HG03135 (cell line): ENCODE results near the gene NRBP1.
"Not testable (repeated sequence)": the region's sequence is repeated elsewhere in the genome, so short reads cannot be mapped to it uniquely, and the experiment has no call there.

ENCODE experiments used
- ATAC-seq: cut with Tn5 transposase; IDR thresholded peaks from one replicate; pipeline ENCODE4 v1.9.1; 2021; ENCODE audit warnings: mild to moderate bottlenecking, moderate library complexity; ENCODE audit not compliant: unreplicated experiment

NRBP1 gene

DNA sequence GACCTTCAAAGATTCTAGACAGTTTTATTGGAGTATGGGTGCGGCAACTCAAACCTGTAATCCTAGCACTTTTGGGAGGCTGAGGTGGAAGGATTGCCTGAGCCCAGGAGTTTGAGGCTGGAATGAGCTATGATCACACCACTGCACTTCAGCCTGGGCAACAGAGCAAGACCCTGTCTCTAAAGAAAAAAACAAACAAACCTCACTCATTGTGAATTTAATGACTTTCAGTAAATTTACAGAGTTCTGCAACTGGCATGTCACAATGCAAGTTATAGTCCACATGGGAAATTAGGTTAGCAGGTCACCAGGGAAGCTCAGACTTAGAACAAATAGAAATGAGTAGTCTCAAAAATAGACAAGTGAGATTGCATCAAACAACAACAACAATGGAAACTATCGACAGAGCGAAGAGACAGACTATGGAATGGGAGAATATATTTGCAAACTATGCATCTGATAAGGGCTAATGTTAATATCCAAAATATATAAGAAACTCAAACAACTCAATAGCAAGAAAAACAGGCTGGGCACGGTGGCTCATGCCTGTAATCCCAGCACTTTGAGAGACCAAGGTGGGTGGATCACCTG, 6.7 kb upstream of the NRBP1 start:
- no peak for ATAC-seq

DNA sequence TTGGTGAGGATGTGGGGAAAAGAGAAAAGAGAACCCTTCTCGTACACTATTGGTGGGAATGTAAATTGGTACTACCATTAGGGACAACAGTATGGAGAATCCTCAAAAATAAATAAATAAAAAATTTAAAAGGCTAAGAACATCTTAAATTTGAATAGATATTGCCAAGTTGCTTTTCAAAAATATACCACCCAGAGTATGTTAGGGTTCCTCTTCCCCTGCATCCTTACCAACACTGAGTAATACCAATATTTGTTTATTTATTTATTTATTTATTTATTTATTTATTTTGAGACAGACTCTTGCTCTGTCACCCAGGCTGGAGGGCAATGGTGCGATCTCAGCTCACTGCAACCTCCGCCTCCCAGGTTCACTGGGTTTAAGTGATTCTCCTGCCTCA, 5.5 kb upstream of the NRBP1 start:
- no peak for ATAC-seq

DNA sequence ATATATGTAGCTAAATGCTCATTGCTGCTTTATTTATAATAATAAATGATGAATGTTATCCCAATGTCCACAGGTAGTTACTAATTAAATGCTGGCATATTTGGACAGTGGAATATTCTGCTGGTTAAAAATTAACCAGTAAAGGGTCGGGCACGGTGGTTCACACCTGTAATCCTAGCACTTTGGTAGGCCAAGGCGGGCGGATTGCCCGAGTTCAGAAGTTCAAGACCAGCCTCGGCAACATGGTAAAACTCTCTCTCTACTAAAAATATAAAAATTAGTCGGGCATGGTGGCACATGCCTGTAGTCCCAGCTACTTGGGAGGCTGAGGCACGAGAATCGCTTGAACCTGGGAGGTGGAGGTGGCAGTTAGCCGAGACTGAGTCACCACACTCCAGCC, 3.4 kb upstream of the NRBP1 start:
- not testable (repeated sequence) for ATAC-seq

DNA sequence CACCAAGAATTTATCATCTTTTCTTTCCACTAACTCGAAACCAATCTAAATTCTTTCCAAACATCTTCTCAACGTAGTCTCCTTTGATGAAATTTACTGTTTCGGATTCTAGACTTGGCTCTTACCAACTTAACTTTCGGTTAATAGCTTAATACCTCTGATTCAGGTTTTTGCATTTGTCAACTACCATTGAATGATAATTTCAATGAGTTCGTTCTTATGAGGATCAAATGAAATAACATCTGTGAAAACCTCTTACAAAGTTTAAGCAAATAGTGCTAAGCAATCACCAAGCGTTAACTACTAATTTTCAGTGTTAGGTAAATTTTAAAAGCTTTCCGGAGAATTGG, 593 bp upstream of the NRBP1 start:
- no peak for ATAC-seq

DNA sequence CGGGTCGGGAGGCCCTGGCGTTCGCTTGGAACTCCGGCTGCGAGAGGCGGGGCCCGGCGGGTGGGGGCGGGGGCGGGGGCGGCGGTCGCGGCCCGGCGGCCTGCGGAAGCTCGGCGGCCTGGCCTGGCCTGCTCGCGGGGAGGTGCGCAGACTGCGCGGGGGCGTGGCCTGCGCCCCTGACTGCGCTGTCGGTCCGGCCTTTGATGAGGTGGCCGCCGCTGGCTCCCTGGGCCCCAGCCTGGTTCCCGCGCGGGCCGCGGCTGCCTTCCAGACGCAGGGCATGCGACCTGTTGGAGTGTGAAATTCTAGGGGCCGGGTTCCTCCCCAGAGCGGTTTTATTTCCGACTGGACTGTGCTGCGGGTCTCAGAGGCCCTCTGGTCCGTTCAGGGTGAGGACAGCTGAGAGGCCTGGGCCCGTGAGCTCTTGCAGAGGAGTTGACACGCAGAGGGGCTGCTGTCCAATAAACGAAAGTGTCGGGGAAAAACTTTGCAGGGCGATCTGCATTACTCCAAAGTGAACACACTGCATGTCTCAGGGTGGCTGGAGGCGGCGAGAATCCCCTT, 629 bp downstream of the NRBP1 start:
- peak; percentile 69 for ATAC-seq

DNA sequence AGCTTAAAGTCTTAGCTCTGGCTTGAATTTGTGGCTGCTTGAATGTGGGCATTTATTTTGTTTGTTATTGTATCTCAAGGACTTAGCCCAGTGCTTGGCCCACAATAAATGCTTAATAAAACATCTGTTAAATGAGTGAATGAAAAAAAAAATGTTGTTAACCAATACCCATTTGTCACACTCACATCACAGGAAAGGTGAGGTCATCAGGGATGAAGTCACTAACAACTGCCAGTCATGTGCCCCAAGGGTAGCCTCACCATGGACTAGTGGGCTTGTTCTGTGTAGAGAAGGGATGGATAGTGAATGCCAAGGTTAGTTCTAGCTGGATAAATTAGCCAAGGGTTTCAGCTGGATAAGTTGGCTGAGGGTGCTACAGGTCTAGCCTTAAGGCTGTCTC, 3.0 kb downstream of the NRBP1 start:
- no peak for ATAC-seq

DNA sequence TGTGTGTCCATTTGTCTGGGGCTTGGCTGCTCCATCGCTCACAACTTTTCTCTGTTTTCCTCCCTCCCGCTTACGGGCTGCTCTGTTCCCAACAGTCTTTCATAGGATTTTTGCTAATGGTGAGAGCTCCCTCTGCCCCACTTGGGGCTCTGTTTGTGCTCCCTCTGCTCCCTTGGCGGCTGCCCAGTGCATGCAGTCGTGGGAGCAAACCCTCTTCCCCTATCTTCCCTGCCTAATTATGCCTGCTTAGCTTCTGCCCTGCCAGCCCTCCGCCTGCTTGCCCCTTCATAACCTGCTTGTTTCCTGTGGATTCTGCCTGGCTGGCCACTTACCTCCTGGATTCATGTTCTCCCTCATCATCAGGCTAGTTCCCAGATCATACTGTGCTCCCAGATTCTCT, 7.2 kb downstream of the NRBP1 start:
- ATAC-seq = no peak

DNA sequence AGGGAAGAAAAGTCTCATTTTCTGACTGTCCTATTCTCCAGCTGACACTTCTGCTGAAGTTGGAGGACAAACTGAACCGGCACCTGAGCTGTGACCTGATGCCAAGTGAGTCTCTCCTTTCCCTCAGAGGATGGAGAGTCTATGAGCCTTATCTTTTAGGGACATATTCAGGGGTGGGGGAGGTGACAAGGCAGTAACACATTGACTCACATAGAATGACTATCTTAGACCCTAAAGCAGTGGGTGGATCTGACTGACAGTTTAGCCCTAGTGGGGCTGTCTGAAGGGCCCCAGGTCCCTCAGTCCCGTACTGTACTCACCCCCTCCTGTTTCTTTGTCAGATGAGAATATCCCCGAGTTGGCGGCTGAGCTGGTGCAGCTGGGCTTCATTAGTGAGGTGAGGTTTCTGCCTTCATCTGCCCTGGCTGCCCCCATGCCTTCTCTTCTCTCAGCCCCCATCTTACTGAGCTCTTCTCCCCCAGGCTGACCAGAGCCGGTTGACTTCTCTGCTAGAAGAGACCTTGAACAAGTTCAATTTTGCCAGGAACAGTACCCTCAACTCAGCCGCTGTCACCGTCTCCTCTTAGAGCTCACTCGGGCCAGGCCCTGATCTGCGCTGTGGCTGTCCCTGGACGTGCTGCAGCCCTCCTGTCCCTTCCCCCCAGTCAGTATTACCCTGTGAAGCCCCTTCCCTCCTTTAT, 12.9 kb downstream of the NRBP1 start:
- no peak for ATAC-seq

DNA sequence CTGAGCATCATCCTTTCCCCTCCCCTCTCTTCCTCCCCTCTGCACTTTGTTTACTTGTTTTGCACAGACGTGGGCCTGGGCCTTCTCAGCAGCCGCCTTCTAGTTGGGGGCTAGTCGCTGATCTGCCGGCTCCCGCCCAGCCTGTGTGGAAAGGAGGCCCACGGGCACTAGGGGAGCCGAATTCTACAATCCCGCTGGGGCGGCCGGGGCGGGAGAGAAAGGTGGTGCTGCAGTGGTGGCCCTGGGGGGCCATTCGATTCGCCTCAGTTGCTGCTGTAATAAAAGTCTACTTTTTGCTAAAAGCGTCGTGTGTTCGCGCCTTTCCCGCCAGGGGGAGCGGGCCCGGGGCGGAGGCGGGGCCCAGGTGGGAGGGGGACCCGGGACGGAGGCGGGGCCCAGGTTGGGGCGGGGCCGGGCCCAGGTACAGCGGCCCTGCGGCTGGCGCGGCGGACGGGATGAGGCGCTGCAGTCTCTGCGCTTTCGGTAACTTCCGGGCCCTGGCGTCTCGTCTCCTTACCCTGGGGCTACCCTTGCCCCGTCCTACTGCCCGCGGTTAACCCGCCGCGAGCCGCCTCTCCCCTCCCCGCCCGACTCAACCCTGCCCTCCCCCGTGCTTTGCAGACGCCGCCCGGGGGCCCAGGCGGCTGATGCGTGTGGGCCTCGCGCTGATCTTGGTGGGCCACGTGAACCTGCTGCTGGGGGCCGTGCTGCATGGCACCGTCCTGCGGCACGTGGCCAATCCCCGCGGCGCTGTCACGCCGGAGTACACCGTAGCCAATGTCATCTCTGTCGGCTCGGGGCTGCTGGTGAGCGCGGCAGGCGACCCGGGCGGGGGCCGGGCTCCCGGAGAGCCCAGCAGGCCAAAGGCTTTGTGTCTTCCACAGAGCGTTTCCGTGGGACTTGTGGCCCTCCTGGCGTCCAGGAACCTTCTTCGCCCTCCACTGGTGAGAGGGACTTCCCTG, 13.8 kb downstream of the NRBP1 start, which contains the start of gene KRTCAP3:
KRTCAP3 (plus strand) TSS at position 424 of the 962 bp plus-strand sequence; CDS start at position 456, 32 bp downstream.
- no peak for ATAC-seq

DNA sequence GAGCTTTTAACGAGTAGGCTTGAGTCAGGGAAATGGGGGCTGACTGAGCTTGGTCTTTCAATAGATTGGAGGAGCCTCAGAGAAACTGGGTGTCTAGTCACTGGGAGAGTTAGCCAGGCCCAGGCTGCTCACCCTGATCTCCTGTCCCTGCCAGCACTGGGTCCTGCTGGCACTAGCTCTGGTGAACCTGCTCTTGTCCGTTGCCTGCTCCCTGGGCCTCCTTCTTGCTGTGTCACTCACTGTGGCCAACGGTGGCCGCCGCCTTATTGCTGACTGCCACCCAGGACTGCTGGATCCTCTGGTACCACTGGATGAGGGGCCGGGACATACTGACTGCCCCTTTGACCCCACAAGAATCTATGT, 14.5 kb downstream of the NRBP1 start:
- no peak for ATAC-seq

DNA sequence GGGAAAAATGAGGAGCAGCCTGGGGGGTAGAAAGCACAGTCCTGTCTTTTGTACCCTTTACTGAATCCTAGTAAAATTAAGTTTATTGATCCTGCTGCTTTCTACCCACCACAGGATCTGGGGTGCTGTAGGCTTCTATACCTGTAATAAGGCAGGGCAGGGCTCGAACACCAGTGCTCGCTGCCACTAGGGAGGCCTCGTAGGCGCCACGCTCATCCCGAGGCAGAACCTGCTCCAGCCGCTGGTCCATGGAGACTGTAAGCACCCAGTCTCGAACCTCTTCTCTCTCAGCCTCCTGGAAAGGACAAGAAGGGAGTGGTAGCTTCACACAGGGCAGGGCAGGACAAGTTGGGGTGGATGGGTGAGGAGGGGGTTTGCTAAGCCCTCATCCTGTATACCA, 16.7 kb downstream of the NRBP1 start:
- ATAC-seq = no peak

DNA sequence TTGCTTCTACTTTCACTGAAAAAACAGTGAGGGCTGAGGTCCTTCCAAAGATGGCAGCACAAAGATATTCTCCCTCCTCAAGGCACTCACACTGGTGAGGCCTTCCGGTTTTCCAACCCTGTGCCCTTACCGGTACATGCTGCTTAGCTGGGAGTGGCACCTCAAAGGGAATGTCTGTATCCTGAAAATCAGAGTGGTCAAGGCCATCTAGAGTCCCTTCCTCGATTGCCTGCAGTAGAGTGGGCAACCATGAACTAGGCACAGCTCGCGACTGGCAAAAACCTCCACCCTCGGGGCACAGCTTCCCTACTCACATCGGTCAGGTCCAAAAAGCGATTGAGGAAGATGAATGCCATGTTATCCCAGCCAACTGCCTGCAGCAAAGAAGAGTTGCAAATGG, 17.2 kb downstream of the NRBP1 start:
- no peak for ATAC-seq

DNA sequence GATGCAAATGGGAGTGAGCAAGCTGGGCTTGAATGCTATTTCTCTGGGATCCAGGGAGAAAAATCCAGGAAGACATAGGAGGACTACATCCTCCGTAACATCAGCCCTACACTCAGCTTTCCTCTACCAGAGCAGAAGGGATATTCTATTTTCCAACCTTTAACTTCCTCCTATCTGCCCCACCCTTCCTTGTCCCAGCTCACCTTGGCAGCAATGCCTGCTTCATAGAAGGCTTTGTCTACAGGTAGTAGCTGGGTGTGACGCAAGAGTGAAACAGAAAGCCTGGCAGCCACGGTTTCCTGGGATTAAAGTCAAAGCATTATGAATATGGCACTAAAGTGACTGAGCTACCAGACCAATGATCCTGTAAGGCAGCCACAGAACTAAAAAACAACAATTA, 17.6 kb downstream of the NRBP1 start:
- no peak for ATAC-seq

DNA sequence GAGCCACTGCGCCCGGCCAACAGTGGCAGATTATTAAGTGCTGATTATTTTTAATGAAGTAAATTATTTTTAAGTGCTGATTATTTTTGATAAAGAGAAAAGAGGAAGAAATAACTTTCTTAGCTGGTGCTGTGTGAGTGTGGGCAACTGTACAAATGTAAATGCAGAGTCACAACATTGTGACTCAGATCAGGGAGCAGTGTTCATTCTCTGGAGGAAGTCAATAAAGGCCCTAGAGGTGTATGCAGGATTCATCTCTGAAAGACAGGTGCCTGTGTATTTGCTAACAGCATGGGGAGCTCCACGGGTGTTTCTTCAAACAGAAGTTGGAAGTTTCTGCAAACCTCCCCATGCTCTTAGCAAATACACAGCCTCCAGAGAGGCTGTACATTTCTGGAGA, 19.9 kb downstream of the NRBP1 start:
- no peak for ATAC-seq

DNA sequence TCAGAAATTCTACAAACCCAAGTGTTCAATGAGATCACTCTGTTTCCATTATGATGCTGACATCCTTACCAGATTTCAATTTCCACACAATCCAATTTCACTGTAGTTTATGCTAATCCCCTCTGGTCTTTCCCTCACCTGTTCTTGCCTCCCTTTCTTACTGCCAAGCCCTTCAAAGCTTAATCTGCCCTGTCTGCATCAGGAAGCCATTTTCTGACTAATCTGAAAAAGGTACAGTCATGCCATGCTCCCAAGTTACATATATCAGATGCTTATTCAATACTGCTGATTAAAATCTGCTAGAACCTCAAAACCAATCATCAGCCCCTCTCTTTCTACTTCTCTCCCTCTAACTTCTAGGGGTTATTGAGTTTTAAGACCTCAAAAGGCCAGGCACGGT, 22.7 kb downstream of the NRBP1 start:
- ATAC-seq = no peak

DNA sequence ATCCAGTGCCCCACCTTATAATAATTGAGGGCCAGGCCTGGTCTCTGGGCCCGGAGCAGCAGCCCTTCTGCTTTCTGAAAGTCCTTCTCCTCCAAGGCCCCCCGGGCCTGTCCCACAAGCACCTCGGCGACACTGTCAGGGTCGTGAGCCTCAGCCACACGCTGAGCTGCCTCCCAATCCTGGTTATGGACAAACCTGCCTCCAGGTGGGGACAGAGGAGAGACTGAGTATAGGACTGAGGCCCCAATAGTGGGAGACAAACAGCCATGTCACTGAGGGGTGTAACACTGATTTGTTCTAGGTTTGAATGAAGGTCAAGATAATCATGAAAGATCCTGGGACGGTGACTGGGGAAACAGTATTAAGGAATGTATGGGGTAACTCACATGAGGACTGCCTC, 25.5 kb downstream of the NRBP1 start:
- ATAC-seq = no peak

DNA sequence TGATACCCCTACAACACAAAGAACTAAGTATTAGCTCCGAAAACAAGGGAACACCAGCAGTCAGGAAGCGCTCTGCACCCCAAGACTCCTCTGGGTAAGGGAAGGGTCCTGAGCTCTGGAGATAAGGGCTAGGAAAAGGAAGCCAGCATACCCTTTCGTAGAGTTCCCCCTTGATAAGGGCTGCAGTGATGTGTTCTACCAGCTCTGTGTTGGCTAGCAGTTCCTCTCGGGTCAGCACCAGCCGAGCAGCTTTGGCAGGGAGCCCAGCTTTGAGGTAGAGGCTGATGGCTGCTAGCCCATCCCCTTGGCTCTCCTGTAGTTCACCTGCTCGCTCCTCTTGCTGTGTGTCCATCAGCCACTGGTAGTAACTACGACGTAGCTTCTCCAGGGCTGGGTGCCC, 32.7 kb downstream of the NRBP1 start:
- no peak for ATAC-seq

DNA sequence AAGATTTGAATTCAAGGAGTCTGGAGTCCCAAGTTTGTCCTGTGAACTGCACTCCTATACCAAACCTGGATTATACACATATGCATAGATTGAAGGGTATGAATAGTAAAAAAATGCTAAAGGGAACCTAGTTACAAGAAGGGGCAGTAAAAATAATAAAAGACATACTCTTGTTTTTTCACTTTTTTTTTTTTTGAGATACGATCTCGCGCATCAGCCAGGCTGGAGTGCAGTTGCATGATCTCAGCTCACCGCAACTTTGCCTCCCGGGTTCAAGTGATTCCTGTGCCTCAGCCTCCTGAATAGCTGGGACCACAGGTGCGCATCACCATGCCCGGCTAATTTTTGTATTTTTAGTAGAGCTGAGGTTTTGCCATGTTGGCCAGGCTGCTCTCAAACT, 36.0 kb downstream of the NRBP1 start:
- ATAC-seq = no peak

DNA sequence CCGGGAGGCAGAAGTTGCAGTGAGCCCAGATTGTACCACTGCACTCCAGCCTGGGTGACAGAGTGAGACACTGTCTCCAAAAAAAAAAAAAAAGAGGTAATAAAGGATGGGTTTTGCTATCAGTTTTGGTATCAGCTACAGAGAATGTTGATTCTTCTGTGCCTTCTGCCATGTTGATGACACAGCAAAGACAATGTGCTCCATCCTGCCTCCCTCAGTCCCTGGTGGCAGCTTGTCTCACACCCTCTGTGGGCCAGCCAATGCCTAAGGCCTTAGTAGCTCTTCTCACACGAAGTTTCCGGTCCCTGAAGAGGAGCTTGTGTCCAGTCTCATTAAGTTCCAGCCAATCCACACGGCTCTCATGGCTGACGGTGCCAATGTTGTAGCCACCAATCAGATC, 43.5 kb downstream of the NRBP1 start:
- no peak for ATAC-seq

DNA sequence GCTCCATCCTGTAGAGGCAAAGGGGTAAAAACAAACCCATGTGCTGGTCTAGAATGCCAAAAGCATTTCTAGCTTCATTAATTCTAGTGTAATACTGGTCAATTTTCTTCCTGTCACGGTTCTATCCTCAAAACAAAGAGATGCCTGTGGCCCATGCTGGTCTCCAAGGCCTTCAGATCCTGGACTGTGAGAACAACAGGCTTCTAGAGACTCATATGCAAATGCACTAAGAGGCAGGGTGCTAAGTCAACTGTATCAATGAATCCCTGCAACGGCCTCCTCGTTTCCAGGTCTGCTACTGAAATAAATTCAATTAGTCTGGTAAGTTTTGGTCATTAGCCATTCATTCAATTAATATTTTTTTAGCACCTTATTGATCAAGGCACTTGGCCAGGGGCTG, 57.1 kb downstream of the NRBP1 start:
- no peak for ATAC-seq

DNA sequence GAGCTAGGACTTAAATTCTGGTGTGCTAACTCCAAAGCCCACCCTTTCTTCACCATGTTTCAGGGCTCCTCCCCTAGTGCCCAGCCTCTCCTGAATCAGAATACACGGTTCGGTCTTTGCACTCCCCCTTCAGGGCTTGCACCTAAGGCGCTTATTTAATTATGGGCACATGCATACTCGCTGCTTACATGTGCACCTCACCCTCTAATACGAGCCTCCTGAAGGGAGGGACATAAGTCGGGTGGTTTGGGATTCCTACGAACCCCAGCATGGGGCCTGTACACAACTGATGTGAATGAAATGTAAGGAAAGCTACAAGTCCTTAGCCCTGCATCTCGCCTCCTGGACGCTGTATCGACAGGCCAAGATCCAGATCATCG, 60.7 kb downstream of the NRBP1 start:
- ATAC-seq = peak; percentile 0
